IMR-90 (cell line): ENCODE results near the gene OTUB2. TPM values are rescaled to one million over a fixed set of nuclear protein-coding genes. Genes with fewer than 3 reads are reported as not detected.

Experiments
- ATAC-seq: fragments of 200-7000 bp; cut with Tn5 transposase; 2 replicates; pipeline ENCODE4 v1.9.1; 2020; ENCODE audit warnings: low read depth, mild to moderate bottlenecking, moderate library complexity
- BruUV-seq: library from RNA; stranded (reverse); fragments of 400-500 nt; replicated peaks from 2 replicates; lab custom pipeline; 2021; lab: Mats Ljungman, UMichigan
- CTCF ChIA-PET: fragments of 300-600 bp; formaldehyde crosslinking; extraction: SDS; loops from one replicate; lab custom pipeline; 2021; ENCODE audit warnings: antibody characterized with exemption; lab: Yijun Ruan, JAX
- POLR2A ChIA-PET: fragments of 300-600 bp; sonication (Branson Sonifier 250); formaldehyde crosslinking; loops from one replicate; lab custom pipeline; 2022; ENCODE audit warnings: antibody characterized with exemption; ENCODE audit not compliant: unreplicated experiment; lab: Charles Lee
- DNase-seq: peaks from one replicate; pipeline ENCODE4 v3.0.0; 2013
- H2AFZ ChIP-seq: replicated peaks from 2 replicates; pipeline ENCODE3; 2013; ENCODE audit warnings: low read length, mild to moderate bottlenecking; ENCODE audit not compliant: poor library complexity
- H2AK5ac ChIP-seq: 2 replicates; pipeline ENCODE4 v1.6.1; 2013; ENCODE audit warnings: low read depth, low read length, inconsistent platforms
- H2AK9ac ChIP-seq: replicated peaks from 2 replicates; pipeline ENCODE3; 2013; ENCODE audit warnings: mild to moderate bottlenecking, low read depth, low read length, moderate library complexity; ENCODE audit not compliant: poor library complexity
- H2BK120ac ChIP-seq: 2 replicates; pipeline ENCODE4 v1.6.1; 2013; ENCODE audit warnings: low read depth, low read length, inconsistent platforms
- H2BK15ac ChIP-seq: 3 replicates; pipeline ENCODE4 v1.6.1; 2013; ENCODE audit warnings: low read depth, low read length, inconsistent platforms
- H2BK20ac ChIP-seq: 2 replicates; pipeline ENCODE4 v1.6.1; 2013; ENCODE audit warnings: low read depth, mild to moderate bottlenecking, inconsistent platforms, low read length, moderate library complexity
- H2BK5ac ChIP-seq: 2 replicates; pipeline ENCODE4 v1.6.1; 2013; ENCODE audit warnings: mild to moderate bottlenecking, low read depth, low read length, inconsistent platforms; ENCODE audit not compliant: poor library complexity, severe bottlenecking
- H3K14ac ChIP-seq: replicated peaks from 2 replicates; pipeline ENCODE4 v1.6.1; 2013; ENCODE audit warnings: low read depth, low read length, inconsistent platforms
- H3K18ac ChIP-seq: 2 replicates; pipeline ENCODE4 v1.6.1; 2013; ENCODE audit warnings: low read depth, low read length, control low read depth
- H3K23ac ChIP-seq: 2 replicates; pipeline ENCODE4 v1.6.1; 2013; ENCODE audit warnings: low read depth, low read length, inconsistent platforms
- H3K27ac ChIP-seq: 2 replicates; pipeline ENCODE4 v1.5.1; 2013; ENCODE audit warnings: mild to moderate bottlenecking, control low read depth, low read length; ENCODE audit not compliant: insufficient read depth
- H3K27me3 ChIP-seq: 2 replicates; pipeline ENCODE4 v1.6.1; 2013; ENCODE audit warnings: low read length; ENCODE audit not compliant: control insufficient read depth, insufficient read depth
- H3K36me3 ChIP-seq: 2 replicates; pipeline ENCODE4 v1.6.1; 2013; ENCODE audit warnings: low read length, mixed read lengths; ENCODE audit not compliant: control insufficient read depth, insufficient read depth
- H3K4ac ChIP-seq: 2 replicates; pipeline ENCODE4 v1.6.1; 2013; ENCODE audit warnings: low read depth, low read length, inconsistent platforms
- H3K4me1 ChIP-seq: 2 replicates; pipeline ENCODE4 v1.6.1; 2013; ENCODE audit warnings: low read length, mixed read lengths; ENCODE audit not compliant: control insufficient read depth, insufficient read depth
- H3K4me2 ChIP-seq: 2 replicates; pipeline ENCODE4 v1.6.1; 2013; ENCODE audit warnings: low read depth, mild to moderate bottlenecking, control low read depth, low read length, moderate library complexity
- H3K4me3 ChIP-seq: 2 replicates; pipeline ENCODE4 v1.5.1; 2013; ENCODE audit warnings: low read depth, mild to moderate bottlenecking, control low read depth, low read length, moderate library complexity; ENCODE audit not compliant: insufficient read depth
- H3K56ac ChIP-seq: 2 replicates; pipeline ENCODE4 v1.6.1; 2013; ENCODE audit warnings: low read length, inconsistent platforms; ENCODE audit not compliant: insufficient read depth; ENCODE audit errors: extremely low read depth
- H3K79me1 ChIP-seq, 2 experiments: 2 replicates each; pipeline ENCODE4 v1.6.1; 2013; ENCODE audit warnings: low read length in 2 of 2, inconsistent platforms in 1 of 2, low read depth in 1 of 2
- H3K9ac ChIP-seq: 2 replicates; pipeline ENCODE4 v1.6.1; 2013; ENCODE audit warnings: low read depth, low read length, control low read depth
- H3K9me1 ChIP-seq: 2 replicates; pipeline ENCODE4 v1.6.1; 2013; ENCODE audit warnings: low read length, inconsistent platforms; ENCODE audit not compliant: insufficient read depth
- H3K9me3 ChIP-seq: 2 replicates; pipeline ENCODE4 v1.6.1; 2013; ENCODE audit warnings: low read length; ENCODE audit not compliant: control insufficient read depth, insufficient read depth
- H4K20me1 ChIP-seq: 2 replicates; pipeline ENCODE4 v1.6.1; 2013; ENCODE audit warnings: low read length, inconsistent platforms; ENCODE audit not compliant: insufficient read depth
- H4K5ac ChIP-seq: 2 replicates; pipeline ENCODE4 v1.6.1; 2013; ENCODE audit warnings: mild to moderate bottlenecking, low read depth, low read length, control low read depth
- H4K8ac ChIP-seq, 2 experiments: 2 replicates each; pipeline ENCODE4 v1.6.1; 2013; ENCODE audit warnings: low read depth in 2 of 2, low read length in 2 of 2, control low read depth in 1 of 2, inconsistent platforms in 1 of 2
- H4K91ac ChIP-seq: 2 replicates; pipeline ENCODE4 v1.6.1; 2013; ENCODE audit warnings: low read depth, low read length, inconsistent platforms; ENCODE audit not compliant: insufficient read depth
- BHLHE40 ChIP-seq: fragments of 150-350 bp; IDR thresholded peaks from 2 replicates; pipeline ENCODE4 v1.6.1; 2016; ENCODE audit warnings: mild to moderate bottlenecking, low read depth, low read length
- CEBPB ChIP-seq: IDR thresholded peaks from 2 replicates; pipeline ENCODE4 v1.6.1; 2012; ENCODE audit warnings: low read depth, low read length, improper control_type of control experiment
- CTCF ChIP-seq: conservative IDR thresholded peaks from 2 replicates; pipeline ENCODE4 v1.5.1; 2012; ENCODE audit warnings: mild to moderate bottlenecking, low read depth, low read length, improper control_type of control experiment
- ELK1 ChIP-seq: fragments of 150-350 bp; IDR thresholded peaks from 2 replicates; pipeline ENCODE4 v1.6.1; 2016; ENCODE audit warnings: low read depth, mild to moderate bottlenecking, low read length, moderate library complexity, borderline replicate concordance
- FOS ChIP-seq: fragments of 150-350 bp; IDR thresholded peaks from 2 replicates; pipeline ENCODE4 v1.6.1; 2016; ENCODE audit warnings: low read depth, low read length
- MAFK ChIP-seq: IDR thresholded peaks from 2 replicates; pipeline ENCODE4 v1.6.1; 2012; ENCODE audit warnings: low read depth, low read length, improper control_type of control experiment
- MAZ ChIP-seq: IDR thresholded peaks from 2 replicates; pipeline ENCODE4 v1.6.1; 2012; ENCODE audit warnings: low read depth, mild to moderate bottlenecking, low read length, improper control_type of control experiment, moderate library complexity, borderline replicate concordance
- MXI1 ChIP-seq: IDR thresholded peaks from 2 replicates; pipeline ENCODE4 v1.6.1; 2012; ENCODE audit warnings: low read depth, mild to moderate bottlenecking, low read length, moderate library complexity, borderline replicate concordance
- NFE2L2 ChIP-seq: fragments of 150-350 bp; IDR thresholded peaks from 2 replicates; pipeline ENCODE4 v1.6.1; 2016; ENCODE audit warnings: low read depth, mild to moderate bottlenecking, low read length
- POLR2A ChIP-seq: IDR thresholded peaks from 2 replicates; pipeline ENCODE4 v1.6.1; 2012; ENCODE audit warnings: mild to moderate bottlenecking, low read depth, low read length
- RAD21 ChIP-seq: IDR thresholded peaks from 2 replicates; pipeline ENCODE4 v1.6.1; 2012; ENCODE audit warnings: low read length, improper control_type of control experiment
- RFX5 ChIP-seq: IDR thresholded peaks from 2 replicates; pipeline ENCODE4 v1.8.0; 2012; ENCODE audit warnings: low read depth, mild to moderate bottlenecking, low read length, moderate library complexity
- SMC3 ChIP-seq: fragments of 150-350 bp; IDR thresholded peaks from 2 replicates; pipeline ENCODE4 v1.6.1; 2016; ENCODE audit warnings: low read depth, mild to moderate bottlenecking, antibody characterized with exemption, low read length, moderate library complexity
- USF2 ChIP-seq: fragments of 150-350 bp; IDR thresholded peaks from 2 replicates; pipeline ENCODE4 v1.6.1; 2017; ENCODE audit warnings: mild to moderate bottlenecking, antibody characterized with exemption, low read length, low read depth
- WGBS, 2 experiments: methylation state at CpG; one replicate each; pipeline versions ENCODE4 v1.1.5 to v1.1.7; 2013; ENCODE audit warnings: missing lambda C conversion rate in 2 of 2; ENCODE audit not compliant: insufficient read length in 1 of 2; ENCODE audit errors: extremely low coverage in 2 of 2; 5-methylcytosine and 5-hydroxymethylcytosine counted together
- dilution Hi-C: fragments of 300-500 bp; cut with HindIII; formaldehyde crosslinking; loops from one replicate; pipeline ENCODE4 v1.14.3; 2018; ENCODE audit warnings: low sequenced_read_pairs; ENCODE audit not compliant: unreplicated experiment
- in situ Hi-C: fragments of 300-500 bp; cut with MboI; formaldehyde crosslinking; loops from 3 replicates; pipeline ENCODE4 v1.14.3; 2019; ENCODE audit warnings: low sequenced_read_pairs, inconsistent platforms, mixed read lengths
- intact Hi-C: fragments of 100-400 bp; cut with micrococcal nuclease; formaldehyde crosslinking; loops from 2 replicates; pipeline ENCODE4 v1.10.0; 2022
- polyA plus RNA-seq, 3 experiments: library from polyadenylated mRNA; depleted of rRNA; stranded (reverse); fragments of >200 nt; gene quantifications; 2 replicates each; pipeline ENCODE4 v1.2.3, GENCODE V29; 2012; ENCODE audit warnings: low replicate concordance in 1 of 3
- total RNA-seq: library from RNA; depleted of rRNA; stranded (reverse); fragments of >200 nt; gene quantifications from 2 replicates; pipeline ENCODE4 v1.2.3, GENCODE V29; 2012

The OTUB2 gene
- total and polyA plus RNA-seq, 2 of the 4 experiments (the other 2 are of a cell fraction), result 1.1 to 2.5 TPM

GRCh38 chr14:94048691-94049624, 22.8 kb downstream of the OTUB2 start:
- no peak overlapping the region for H4K8ac ChIP-seq
- peaks cover 75% of the 10 kb centered on the region for H3K36me3 ChIP-seq
- dilution Hi-C loops, result no loop called here

More at GRCh38 chr14:94048691-94049624, 22.8 kb downstream of the OTUB2 start:
- TF ChIP-seq FOS, result no peak
- no peak for TF ChIP-seq BHLHE40
- no peak for TF ChIP-seq RFX5
- no peak for TF ChIP-seq MAFK
- no peak for TF ChIP-seq USF2
- TF ChIP-seq CTCF, result no peak
- TF ChIP-seq CEBPB, result no peak
- no peak for TF ChIP-seq RAD21
- no peak for TF ChIP-seq MXI1
- no peak for TF ChIP-seq NFE2L2
- TF ChIP-seq POLR2A, result no peak
- TF ChIP-seq MAZ, result no peak
- no peak for TF ChIP-seq ELK1
- no peak for TF ChIP-seq SMC3
- Histone ChIP-seq H3K4me2 (no peak overlapping the region), H2BK20ac (no peak overlapping the region), H3K18ac (no peak overlapping the region), H4K91ac (no peak overlapping the region), H4K20me1 (0 out of 2 replicates have a peak, but pooled peaks cover 4% of the 10 kb centered on the region), H2BK120ac (no peak overlapping the region), H2AK9ac (no peak overlapping the region), H3K27ac (no peak overlapping the region), H3K14ac (no peak overlapping the region), H3K27me3 (no peaks in the 10 kb centered on the region), H3K4me1 (no peaks in the 10 kb centered on the region), H3K4ac (no peak overlapping the region), H2BK15ac (no peak overlapping the region), H3K9ac (no peak overlapping the region), H2BK5ac (no peak overlapping the region), H3K4me3 (no peak overlapping the region), H4K5ac (no peak overlapping the region), H3K9me3 (no peaks in the 10 kb centered on the region), H3K9me1 (no peaks in the 10 kb centered on the region), H3K56ac (no peak overlapping the region), H3K79me1 (peaks cover under 1 to 18% of the 10 kb centered on the region in 2 experiments; a peak in 3 of 4 replicates), H3K23ac (no peak overlapping the region), H2AFZ (no peak overlapping the region), H2AK5ac (no peak overlapping the region)
- whole genome bisulfite sequencing, 2 experiments, result 60% methylated on average over 1 of the region's 10 CpGs; no CpG with 5 or more reads in 1 of the 2 experiments
- BruUV-seq, result no TSS peak
- ATAC-seq (no peak), DNase-seq (no peak)
- intact Hi-C loops, result no loop called here
- CTCF ChIA-PET, result interaction anchor here (0.8 to 1.0 kb wide), 3 partner anchors 12 to 87 kb away, joined by 3 to 6 read pairs (median 4); no protein-coding TSS in a partner anchor
- POLR2A ChIA-PET, result no interaction called here
- in situ Hi-C loops, result no loop called here
